Peyer's patch (tissue), 4 donors: Measurements from ENCODE around the gene VAV2. TPM values are rescaled to one million over a fixed set of nuclear protein-coding genes. Genes with fewer than 3 reads are reported as not detected.

ENCODE experiments used
- DNase-seq, 3 donors: peaks; one replicate each; pipeline ENCODE4 v3.0.0-alpha.2; 2017 to 2019
- H3K27ac ChIP-seq, 4 donors: fragments of 200-600 bp; sonication (generic); one replicate each; pipeline ENCODE4 v1.5.1; 2016 to 2019
- H3K27me3 ChIP-seq, 2 donors: fragments of 200-600 bp; sonication (generic); one replicate each; pipeline ENCODE4 v1.5.1; 2019
- H3K36me3 ChIP-seq, 3 donors: fragments of 200-600 bp; sonication (generic); one replicate each; pipeline ENCODE4 v1.5.1; 2016 to 2019
- H3K4me1 ChIP-seq, 4 donors: fragments of 200-600 bp; sonication (generic); one replicate each; pipeline ENCODE4 v1.5.1; 2016 to 2019
- H3K4me3 ChIP-seq, 4 donors: fragments of 200-600 bp; sonication (generic); 1 replicate in 3 of 4; 2 replicates in 1 of 4; pipeline ENCODE4 v1.5.1; 2016 to 2019; ENCODE audit warnings: mild to moderate bottlenecking in 1 of 4
- H3K9me3 ChIP-seq, 4 donors: fragments of 200-600 bp; sonication (generic); one replicate each; pipeline ENCODE4 v1.5.1; 2016 to 2019; ENCODE audit warnings: mild to moderate bottlenecking in 1 of 4
- POLR2A ChIP-seq, 2 donors: fragments of 450-650 bp; IDR thresholded peaks; one replicate each; pipeline ENCODE4 v1.5.1; 2017; ENCODE audit warnings: antibody characterized with exemption in 2 of 2, mild to moderate bottlenecking in 2 of 2, moderate library complexity in 2 of 2
- total RNA-seq, 4 donors: library from RNA; depleted of rRNA; stranded (reverse); fragments of >200 nt; gene quantifications; one replicate each; pipeline ENCODE4 v1.1.0, GENCODE V29; 2016
- TF ChIP-seq, protein P1 (sequence below), 6 experiments: fragments of 450-650 bp in 4 of 6; fragments of 200-600 bp in 2 of 6; sonication (generic) in 1 of 6; IDR thresholded peaks; one replicate each; pipeline ENCODE4 v1.5.1; 2017 to 2019; ENCODE audit warnings: antibody characterized with exemption in 6 of 6, mild to moderate bottlenecking in 3 of 6, moderate library complexity in 1 of 6

Gene VAV2
- total RNA-seq, 4 donors from 2014 or later, result 47.9 to 61.8 (median 58.9) TPM

DNA sequence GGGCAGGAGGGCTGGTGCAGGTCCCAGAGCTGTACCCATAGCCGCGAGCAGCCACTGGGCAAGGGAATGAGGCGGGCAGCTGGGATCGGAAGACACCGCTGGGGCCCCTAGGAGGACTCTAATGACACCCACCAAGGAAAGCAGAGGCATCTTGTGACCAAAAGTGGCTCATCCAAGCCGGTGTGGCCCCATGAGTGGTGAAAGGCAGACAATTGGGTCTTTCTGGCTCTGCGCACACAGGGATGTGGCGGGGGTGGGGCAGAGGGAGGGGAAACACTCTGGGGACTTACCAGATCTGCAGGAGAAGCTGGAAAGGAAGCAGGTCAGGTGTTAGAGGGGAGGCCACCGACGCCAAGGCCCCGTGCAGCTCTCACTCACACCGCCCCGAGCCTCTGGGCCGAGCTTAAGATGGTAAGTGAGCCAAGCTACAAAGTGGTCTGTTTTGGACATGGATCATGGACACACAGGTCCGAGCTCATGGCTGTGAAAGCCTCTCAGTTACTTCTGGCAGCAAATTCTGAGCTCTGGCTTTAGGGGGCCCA lies 211.6 kb downstream of the VAV2 start:
- Histone ChIP-seq H3K27ac (no peak overlapping the region), H3K36me3 (peaks cover 0 to 72% (median 0%) of the 10 kb centered on the region in 3 donors), H3K4me3 (no peak overlapping the region), H3K4me1 (peaks cover 0 to 5% (median 0%) of the 10 kb centered on the region in 4 donors), H3K9me3 (no peaks in the 10 kb centered on the region), H3K27me3 (no peaks in the 10 kb centered on the region)
- DNase-seq, result no peak
- TF ChIP-seq, protein P1, sequence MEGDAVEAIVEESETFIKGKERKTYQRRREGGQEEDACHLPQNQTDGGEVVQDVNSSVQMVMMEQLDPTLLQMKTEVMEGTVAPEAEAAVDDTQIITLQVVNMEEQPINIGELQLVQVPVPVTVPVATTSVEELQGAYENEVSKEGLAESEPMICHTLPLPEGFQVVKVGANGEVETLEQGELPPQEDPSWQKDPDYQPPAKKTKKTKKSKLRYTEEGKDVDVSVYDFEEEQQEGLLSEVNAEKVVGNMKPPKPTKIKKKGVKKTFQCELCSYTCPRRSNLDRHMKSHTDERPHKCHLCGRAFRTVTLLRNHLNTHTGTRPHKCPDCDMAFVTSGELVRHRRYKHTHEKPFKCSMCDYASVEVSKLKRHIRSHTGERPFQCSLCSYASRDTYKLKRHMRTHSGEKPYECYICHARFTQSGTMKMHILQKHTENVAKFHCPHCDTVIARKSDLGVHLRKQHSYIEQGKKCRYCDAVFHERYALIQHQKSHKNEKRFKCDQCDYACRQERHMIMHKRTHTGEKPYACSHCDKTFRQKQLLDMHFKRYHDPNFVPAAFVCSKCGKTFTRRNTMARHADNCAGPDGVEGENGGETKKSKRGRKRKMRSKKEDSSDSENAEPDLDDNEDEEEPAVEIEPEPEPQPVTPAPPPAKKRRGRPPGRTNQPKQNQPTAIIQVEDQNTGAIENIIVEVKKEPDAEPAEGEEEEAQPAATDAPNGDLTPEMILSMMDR (IDR thresholded peaks at IDR 0.05), result no peak
- no peak for TF ChIP-seq POLR2A (IDR thresholded peaks at IDR 0.05)

DNA sequence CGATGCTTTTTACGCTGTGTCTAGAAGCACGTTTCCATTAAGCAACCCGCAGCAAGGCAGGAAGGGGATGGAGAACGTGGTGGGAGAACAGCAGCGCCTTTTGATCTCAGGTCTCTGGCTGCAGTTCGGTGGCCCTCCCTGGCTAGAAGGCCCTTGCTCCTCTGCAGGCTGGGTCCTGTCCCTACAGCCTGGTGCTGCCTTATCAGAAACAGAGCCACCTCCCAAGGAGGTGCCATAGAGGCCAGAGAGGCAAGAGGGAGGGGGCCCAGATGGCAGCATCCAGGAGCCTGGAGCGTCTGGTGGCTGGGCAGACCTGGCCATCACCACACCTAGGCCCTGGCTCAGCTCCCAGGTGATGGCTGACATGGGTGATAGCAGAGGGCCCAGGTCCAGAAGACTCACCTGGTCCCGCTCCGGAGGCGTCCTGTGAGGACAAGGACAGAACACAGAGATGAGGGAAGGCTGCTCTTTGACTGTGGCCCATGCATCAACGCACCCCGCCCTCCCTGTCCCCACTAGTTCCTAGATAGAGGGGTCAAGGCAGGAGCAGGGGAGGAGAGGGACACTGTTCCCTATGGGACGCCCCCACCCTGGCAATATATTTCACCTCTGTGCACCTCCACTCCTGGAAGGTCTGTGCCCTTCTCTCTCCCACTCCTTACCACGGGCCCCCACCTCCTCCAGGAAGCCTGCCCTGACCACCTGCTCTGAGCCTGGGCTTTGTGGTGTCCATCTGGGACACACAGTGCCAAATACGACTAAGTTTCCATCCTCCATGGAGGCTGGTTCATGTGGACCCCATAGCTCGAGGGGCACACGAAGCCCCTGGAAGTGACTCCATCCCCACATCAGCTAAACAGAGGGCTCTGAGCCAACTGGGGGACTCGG lies 212.4 kb downstream of the VAV2 start:
- Histone ChIP-seq H3K27me3 (no peaks in the 10 kb centered on the region), H3K4me3 (no peak overlapping the region), H3K27ac (no peak overlapping the region), H3K4me1 (no peaks in the 10 kb centered on the region), H3K36me3 (peaks cover 0 to 72% (median 0%) of the 10 kb centered on the region in 3 donors), H3K9me3 (no peaks in the 10 kb centered on the region)
- no peak for TF ChIP-seq POLR2A (IDR thresholded peaks at IDR 0.05)
- TF ChIP-seq, protein P1 (IDR thresholded peaks at IDR 0.05), result no peak
- DNase-seq, result no peak

DNA sequence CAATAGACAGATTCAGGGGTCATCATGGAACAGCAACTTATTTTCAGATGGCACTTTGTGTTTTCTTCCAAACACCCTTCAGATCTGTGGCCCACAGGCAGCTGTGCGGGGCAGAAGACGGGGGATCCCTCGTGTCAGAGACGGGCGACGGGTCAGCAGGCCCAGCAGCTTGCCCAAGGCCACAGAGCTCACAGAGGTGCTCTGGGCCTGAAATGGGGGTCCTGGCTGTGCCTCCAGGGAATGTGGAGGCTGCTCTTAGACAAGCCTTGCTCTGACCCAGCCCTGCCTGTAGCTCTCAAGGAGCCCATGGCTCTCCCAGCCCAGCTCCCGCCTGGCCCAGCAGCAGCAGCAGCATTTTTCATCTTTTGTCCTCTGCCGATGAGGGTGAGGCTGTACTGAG lies 213.0 kb downstream of the VAV2 start:
- no peak overlapping the region for H3K27ac ChIP-seq
- no peak overlapping the region for H3K4me3 ChIP-seq
- TF ChIP-seq POLR2A (IDR thresholded peaks at IDR 0.05), result no peak
- TF ChIP-seq, protein P1 (IDR thresholded peaks at IDR 0.05), result no peak
- H3K36me3 ChIP-seq, result peaks cover 0 to 73% (median 4%) of the 10 kb centered on the region in 3 donors
- DNase-seq, result no peak
- no peaks in the 10 kb centered on the region for H3K27me3 ChIP-seq
- H3K9me3 ChIP-seq, result peaks cover 0 to 5% (median 0%) of the 10 kb centered on the region in 4 donors
- H3K4me1 ChIP-seq, result no peaks in the 10 kb centered on the region

DNA sequence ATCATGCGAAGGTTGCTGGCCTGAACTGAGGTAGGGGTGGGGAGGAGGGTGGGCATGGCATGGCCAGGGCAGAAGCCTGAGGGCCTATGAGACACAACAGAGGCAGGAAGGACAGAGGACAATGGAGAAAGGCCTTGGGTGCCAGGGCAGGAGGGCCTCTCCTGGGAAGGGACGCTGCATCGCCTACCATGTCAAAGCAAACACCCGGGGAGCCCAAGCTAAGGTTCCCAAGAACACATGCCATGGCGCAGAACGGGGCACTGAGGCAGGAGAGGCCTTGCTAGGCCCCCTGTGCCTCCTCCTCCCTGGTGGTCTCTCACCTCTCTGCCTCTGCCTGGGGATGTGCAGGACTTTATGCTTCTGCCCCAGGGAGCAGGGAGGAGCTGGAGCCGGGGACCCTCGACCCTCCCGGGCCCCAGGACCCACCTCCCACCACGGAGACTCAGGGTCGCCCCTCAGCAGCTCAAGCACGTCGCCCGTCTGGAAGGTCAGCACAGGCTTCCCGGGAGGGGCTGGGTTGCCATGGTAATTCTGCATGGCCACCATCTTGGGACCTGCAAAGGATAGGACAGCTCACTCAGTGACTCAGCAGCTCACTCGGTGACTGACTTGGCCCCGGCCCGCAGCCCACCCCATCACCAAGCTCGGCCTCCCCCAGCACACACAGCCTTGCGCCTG lies 213.6 kb downstream of the VAV2 start:
- Histone ChIP-seq H3K27ac (no peak overlapping the region), H3K4me1 (no peaks in the 10 kb centered on the region), H3K9me3 (peaks cover 0 to 8% (median 0%) of the 10 kb centered on the region in 4 donors), H3K4me3 (no peak overlapping the region), H3K27me3 (no peaks in the 10 kb centered on the region), H3K36me3 (peaks cover 0 to 75% (median 4%) of the 10 kb centered on the region in 3 donors)
- TF ChIP-seq, protein P1 (IDR thresholded peaks at IDR 0.05), result no peak
- TF ChIP-seq POLR2A (IDR thresholded peaks at IDR 0.05), result no peak
- no peak for DNase-seq

DNA sequence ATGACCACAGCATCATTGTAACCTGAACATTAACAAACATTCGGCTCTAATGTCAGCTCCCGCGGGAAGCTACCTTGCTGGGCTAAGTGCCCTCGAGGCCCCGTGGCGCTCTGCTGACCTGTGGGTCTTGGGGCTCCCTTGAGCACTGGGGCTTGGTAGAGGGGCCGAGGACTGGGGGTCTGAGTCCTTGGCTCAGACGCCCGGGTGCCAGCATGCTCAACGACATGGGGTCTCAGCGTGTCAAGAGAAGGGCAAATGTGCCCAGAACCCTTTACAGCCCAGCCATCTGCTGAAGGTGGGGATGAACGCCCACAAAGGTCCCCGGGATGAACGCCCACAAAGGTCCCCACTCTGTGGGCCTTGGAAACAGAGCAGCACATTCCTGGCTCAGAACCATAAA lies 214.3 kb downstream of the VAV2 start:
- peaks cover 0 to 81% (median 4%) of the 10 kb centered on the region in 3 donors for H3K36me3 ChIP-seq
- no peak for DNase-seq

More for the DNA sequence above, 214.3 kb downstream of the VAV2 start:
- TF ChIP-seq, protein P1 (IDR thresholded peaks at IDR 0.05), result no peak
- no peak for TF ChIP-seq POLR2A (IDR thresholded peaks at IDR 0.05)
- Histone ChIP-seq H3K27ac (no peak overlapping the region), H3K4me1 (no peaks in the 10 kb centered on the region), H3K4me3 (no peak overlapping the region), H3K9me3 (peaks cover 0 to 8% (median 0%) of the 10 kb centered on the region in 4 donors), H3K27me3 (no peaks in the 10 kb centered on the region)
